Measurements from ENCODE around the gene STIP1. TPM values are rescaled to one million over a fixed set of nuclear protein-coding genes. Genes with fewer than 3 reads are reported as not detected.

Gene STIP1
- total and polyA plus RNA-seq, 2 of the 8 experiments (the other 6 are each of a cell fraction or from before 2014, with no cell fraction given) = 140 to 329 TPM

DNA sequence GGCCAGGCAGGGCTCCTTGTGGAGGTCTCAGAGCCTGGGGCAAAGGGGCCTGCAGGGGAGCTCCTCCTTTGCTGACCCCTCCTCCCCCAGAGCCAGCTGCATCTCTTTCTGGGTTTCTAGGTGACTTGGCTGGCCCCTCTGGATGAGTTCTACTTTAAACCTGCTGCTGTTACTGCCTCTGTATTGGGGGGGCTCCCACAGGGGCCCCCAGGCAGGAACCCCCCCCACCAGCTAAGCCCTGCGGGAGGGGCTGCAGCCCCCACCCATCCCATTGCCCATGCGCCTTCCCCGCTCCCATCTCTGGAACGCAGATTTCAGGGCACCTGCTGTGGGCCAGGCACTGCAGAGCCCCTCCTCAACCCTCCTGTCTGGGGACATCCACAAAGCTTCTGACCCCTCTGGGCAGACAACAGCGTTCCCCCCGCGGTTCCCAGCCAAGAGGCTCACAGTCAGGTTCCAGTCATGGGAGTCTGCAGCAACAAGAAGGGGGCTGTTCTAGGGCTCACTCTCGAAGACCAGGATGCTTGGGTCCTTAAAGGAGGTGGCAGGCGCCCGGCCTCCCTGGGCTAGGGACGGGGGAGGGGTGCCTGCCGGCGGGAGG, 64.5 kb downstream of the STIP1 start:
- peak overlapping the region; percentile 46 to 73 (median 55) for H3K4me3 ChIP-seq (ENCODE audit: extremely low read depth in 1 of 4, insufficient read depth in 2 of 4, low read depth in 3 of 4, low read length in 4 of 4)
- H3K14ac ChIP-seq (ENCODE audit: insufficient read length) = no peak overlapping the region
- H3K18ac ChIP-seq (ENCODE audit: extremely low read depth, low read length) = peak overlapping the region; percentile 98
- FAIRE-seq (no peak), DNase-seq (ENCODE audit: low read depth in 1 of 2, low spot score in 2 of 2) (no peak)
- TF ChIP-seq FOSL1 (IDR thresholded peaks at IDR 0.05; ENCODE audit: insufficient read depth, low read depth, low read length) (no peak), SUZ12 (IDR thresholded peaks at IDR 0.05; ENCODE audit: low read length) (no peak), RFX5 (IDR thresholded peaks at IDR 0.05; ENCODE audit: borderline replicate concordance, low read depth, low read length) (no peak), BACH1 (IDR thresholded peaks at IDR 0.05; ENCODE audit: low read length) (no peak), TAF7 (optimal IDR thresholded peaks at IDR 0.05; ENCODE audit: borderline replicate concordance, low read depth, low read length) (no peak), EZH2 (IDR thresholded peaks at IDR 0.05; ENCODE audit: low read depth, low read length, severe bottlenecking) (no peak), CEBPB (IDR thresholded peaks at IDR 0.05; ENCODE audit: low read depth, low read length) (no peak), SP2 (IDR thresholded peaks at IDR 0.05; ENCODE audit: low read length) (no peak), POU5F1 (IDR thresholded peaks at IDR 0.05; ENCODE audit: low read depth, low read length) (no peak), PHF8 (conservative IDR thresholded peaks at IDR 0.05; ENCODE audit: low read depth, low read length) (no peak; the same call in 1 of the 2 replicates), CBX8 (IDR thresholded peaks at IDR 0.05; ENCODE audit: borderline replicate concordance, low read depth, low read length) (no peak), KDM5A (IDR thresholded peaks at IDR 0.05; ENCODE audit: low read length) (no peak)
- no peak overlapping the region for H2BK120ac ChIP-seq (replicated peaks; ENCODE audit: low read depth, low read length)
- H3K23ac ChIP-seq (ENCODE audit: insufficient read length) = no peak overlapping the region
- H4K20me1 ChIP-seq (replicated peaks in 1 of 2; ENCODE audit: control insufficient read depth in 1 of 2, insufficient read depth in 2 of 2, low read length in 2 of 2) = peaks cover 6 to 15% of the 10 kb centered on the region in 2 experiments
- no peaks in the 10 kb centered on the region for H3K9me3 ChIP-seq (ENCODE audit: insufficient read depth in 2 of 2, low read depth in 1 of 2, low read length in 1 of 2)
- H3K27ac ChIP-seq (ENCODE audit: low read depth, low read length) = peak overlapping the region; percentile 72; the same call in 1 of the 2 replicates
- H3K23me2 ChIP-seq (ENCODE audit: low read depth, low read length) = peaks cover 18% of the 10 kb centered on the region
- H3K4me1 ChIP-seq (replicated peaks in 1 of 4; ENCODE audit: control insufficient read depth in 3 of 4, insufficient read depth in 4 of 4, low read length in 3 of 4) = peaks cover 0 to 41% (median 35%) of the 10 kb centered on the region in 4 experiments; a peak in 6 of 7 replicates
- H3K79me2 ChIP-seq (ENCODE audit: control insufficient read depth in 1 of 2, insufficient read depth in 2 of 2, low read length in 2 of 2) = peaks cover 6 to 31% of the 10 kb centered on the region in 2 experiments; a peak in 3 of 4 replicates
- peak overlapping the region; percentile 76; the same call in 1 of the 2 replicates for H4K8ac ChIP-seq (ENCODE audit: extremely low read depth, insufficient read depth, low read length)
- H2BK12ac ChIP-seq (ENCODE audit: low read depth, low read length) = peak overlapping the region; percentile 99; the same call in 1 of the 2 replicates
- H4K91ac ChIP-seq (replicated peaks; ENCODE audit: insufficient read length, low read length) = peak overlapping the region; percentile 98
- H2AFZ ChIP-seq (ENCODE audit: low read length) = no peak overlapping the region
- H3K4me2 ChIP-seq (ENCODE audit: insufficient read depth in 1 of 2, low read depth in 2 of 2, low read length in 2 of 2) = peak overlapping the region; percentile 73 to 99
- H3K9ac ChIP-seq (replicated peaks in 1 of 4; ENCODE audit: extremely low read depth in 1 of 4, low read depth in 3 of 4, low read length in 3 of 4) = peak overlapping the region in 2 of 4 experiments; percentile 67 to 76; a peak in 4 of 7 replicates
- peak overlapping the region; percentile 87 for H3K4ac ChIP-seq (replicated peaks; ENCODE audit: insufficient read length, low read depth, low read length)
- H2BK5ac ChIP-seq (ENCODE audit: low read depth, low read length) = peak overlapping the region; percentile 93; the same call in 1 of the 2 replicates
- H2BK20ac ChIP-seq (ENCODE audit: low read length) = peak overlapping the region; percentile 53; the same call in 1 of the 2 replicates
- H3K79me1 ChIP-seq (ENCODE audit: low read depth, low read length) = peaks cover 7% of the 10 kb centered on the region
- H2BK15ac ChIP-seq (ENCODE audit: low read length) = peak overlapping the region; percentile 99; the same call in 1 of the 2 replicates
- ChIA-PET CTCF (ENCODE audit: partially characterized antibody) (interaction anchor here (0.6 to 10.0 kb wide), 27 partner anchors 9 to 402 kb away, joined by 3 to 102 read pairs (median 5); partner anchors contain the start of genes CATSPERZ, FERMT3, FKBP2 and NUDT22), POLR2A (ENCODE audit: partially characterized antibody) (interaction anchor here (0.7 to 13.1 kb wide), 21 partner anchors 8 to 272 kb away, joined by 3 to 352 read pairs (median 6); partner anchors contain the start of genes DNAJC4, ESRRA, FKBP2 and KCNK4)
- peaks cover 2 to 12% (median 7%) of the 10 kb centered on the region in 4 experiments; a peak in 5 of 8 replicates for H3K36me3 ChIP-seq (ENCODE audit: control insufficient read depth in 2 of 4, insufficient read depth in 4 of 4, low read length in 3 of 4)
- H3K27me3 ChIP-seq (replicated peaks in 1 of 4; ENCODE audit: control insufficient read depth in 3 of 4, extremely low read depth in 1 of 4, insufficient read depth in 3 of 4, low read length in 3 of 4) = no peaks in the 10 kb centered on the region
- peak overlapping the region; percentile 78 for H3K56ac ChIP-seq (replicated peaks; ENCODE audit: insufficient read length, low read depth, low read length)
- 2% methylated on average over 10 of the region's 13 CpGs; no CpG with 5 or more reads in 1 of the 2 experiments for WGBS, 2 experiments (ENCODE audit: extremely low coverage in 1 of 2, insufficient coverage in 1 of 2, insufficient read length in 1 of 2, insufficient replicate concordance in 2 of 2, low coverage in 1 of 2, low lambda C conversion rate in 2 of 2, missing lambda C conversion rate in 1 of 2)
- 0 out of 2 replicates have a peak overlapping the region, but pooled peaks have one; percentile 92 for H2AK5ac ChIP-seq (ENCODE audit: low read depth, low read length)
- H4K5ac ChIP-seq (ENCODE audit: insufficient read length, low read depth, low read length) = peak overlapping the region; percentile 75

All from H1 (cell line).